Parathyroid adenoma (tissue), 2 donors: ENCODE data around the gene ACP4.

Source experiments
- H2AFZ ChIP-seq: fragments of 300-600 bp; sonication (generic); one replicate; pipeline ENCODE4 v1.7.0; 2017; ENCODE audit warnings: antibody characterized with exemption, mild to moderate bottlenecking
- H3K27ac ChIP-seq: fragments of 300-600 bp; sonication (generic); one replicate; pipeline ENCODE4 v1.7.0; 2017
- H3K27me3 ChIP-seq: fragments of 300-600 bp; sonication (generic); one replicate; pipeline ENCODE4 v1.7.0; 2017; ENCODE audit warnings: low read length; ENCODE audit not compliant: control insufficient read depth, insufficient read depth
- H3K36me3 ChIP-seq: fragments of 300-600 bp; sonication (generic); one replicate; pipeline ENCODE4 v1.7.0; 2017; ENCODE audit warnings: low read length; ENCODE audit not compliant: control insufficient read depth, insufficient read depth
- H3K4me1 ChIP-seq: fragments of 300-600 bp; sonication (generic); one replicate; pipeline ENCODE4 v1.7.0; 2017; ENCODE audit warnings: control low read depth
- H3K4me2 ChIP-seq: fragments of 300-600 bp; sonication (generic); one replicate; pipeline ENCODE4 v1.7.0; 2017; ENCODE audit warnings: low read length
- H3K4me3 ChIP-seq: fragments of 300-600 bp; sonication (generic); one replicate; pipeline ENCODE4 v1.7.0; 2017; ENCODE audit warnings: low read depth, low read length
- H3K79me2 ChIP-seq: fragments of 300-600 bp; sonication (generic); one replicate; pipeline ENCODE4 v1.7.0; 2017; ENCODE audit warnings: control low read depth
- H3K9ac ChIP-seq: fragments of 300-600 bp; sonication (generic); one replicate; pipeline ENCODE4 v1.7.0; 2017; ENCODE audit warnings: mild to moderate bottlenecking
- H3K9me3 ChIP-seq: fragments of 300-600 bp; sonication (generic); one replicate; pipeline ENCODE4 v1.7.0; 2017; ENCODE audit warnings: low read length; ENCODE audit not compliant: control insufficient read depth
- CTCF ChIP-seq: fragments of 300-600 bp; sonication (generic); IDR thresholded peaks from one replicate; pipeline ENCODE4 v1.7.0; 2017; ENCODE audit warnings: antibody characterized with exemption, mild to moderate bottlenecking
- donor health status: primary hyperparathyroidism.

The ACP4 gene

GRCh38 chr19:50838239-50838638 is 48.0 kb downstream of the ACP4 start:
- H3K4me1 ChIP-seq = no peaks in the 10 kb centered on the region
- H2AFZ ChIP-seq = no peak overlapping the region
- no peak overlapping the region for H3K27ac ChIP-seq
- no peaks in the 10 kb centered on the region for H3K36me3 ChIP-seq
- H3K9ac ChIP-seq = no peak overlapping the region
- no peaks in the 10 kb centered on the region for H3K27me3 ChIP-seq
- no peaks in the 10 kb centered on the region for H3K9me3 ChIP-seq
- no peak for TF ChIP-seq CTCF
- no peak overlapping the region for H3K4me2 ChIP-seq
- no peak overlapping the region for H3K4me3 ChIP-seq
- no peaks in the 10 kb centered on the region for H3K79me2 ChIP-seq

GRCh38 chr19:50839712-50840655 is 49.8 kb downstream of the ACP4 start:
- Histone ChIP-seq H3K4me3 (no peak overlapping the region), H3K9me3 (no peaks in the 10 kb centered on the region), H2AFZ (no peak overlapping the region), H3K27me3 (no peaks in the 10 kb centered on the region), H3K36me3 (no peaks in the 10 kb centered on the region), H3K4me2 (no peak overlapping the region), H3K4me1 (no peaks in the 10 kb centered on the region), H3K79me2 (no peaks in the 10 kb centered on the region), H3K27ac (no peak overlapping the region), H3K9ac (no peak overlapping the region)
- no peak for TF ChIP-seq CTCF

GRCh38 chr19:50842130-50842529 is 51.9 kb downstream of the ACP4 start:
- H3K36me3 ChIP-seq = no peaks in the 10 kb centered on the region
- H3K9me3 ChIP-seq = no peaks in the 10 kb centered on the region
- TF ChIP-seq CTCF = no peak
- no peaks in the 10 kb centered on the region for H3K4me1 ChIP-seq
- H3K27me3 ChIP-seq = no peaks in the 10 kb centered on the region
- no peak overlapping the region for H3K9ac ChIP-seq
- H2AFZ ChIP-seq = no peak overlapping the region
- no peak overlapping the region for H3K27ac ChIP-seq
- H3K79me2 ChIP-seq = no peaks in the 10 kb centered on the region
- no peak overlapping the region for H3K4me2 ChIP-seq
- H3K4me3 ChIP-seq = no peak overlapping the region

- no peak overlapping the region for H3K27ac ChIP-seq
- no peak for TF ChIP-seq CTCF
- H3K4me3 ChIP-seq = no peak overlapping the region
- H3K27me3 ChIP-seq = no peaks in the 10 kb centered on the region
- H3K9ac ChIP-seq = no peak overlapping the region
- H3K4me1 ChIP-seq = no peaks in the 10 kb centered on the region
- H3K36me3 ChIP-seq = no peaks in the 10 kb centered on the region
- H3K79me2 ChIP-seq = no peaks in the 10 kb centered on the region
- no peak overlapping the region for H2AFZ ChIP-seq
- H3K9me3 ChIP-seq = no peaks in the 10 kb centered on the region
- no peak overlapping the region for H3K4me2 ChIP-seq
Observed at GRCh38 chr19:50843205-50843604, 53.0 kb downstream of the ACP4 start.
